GM19452 (cell line): ENCODE data around the gene SLC1A3.

Experiments
- ATAC-seq: cut with Tn5 transposase; IDR thresholded peaks from one replicate; pipeline ENCODE4 v1.9.1; 2021; ENCODE audit not compliant: unreplicated experiment

The SLC1A3 gene

DNA sequence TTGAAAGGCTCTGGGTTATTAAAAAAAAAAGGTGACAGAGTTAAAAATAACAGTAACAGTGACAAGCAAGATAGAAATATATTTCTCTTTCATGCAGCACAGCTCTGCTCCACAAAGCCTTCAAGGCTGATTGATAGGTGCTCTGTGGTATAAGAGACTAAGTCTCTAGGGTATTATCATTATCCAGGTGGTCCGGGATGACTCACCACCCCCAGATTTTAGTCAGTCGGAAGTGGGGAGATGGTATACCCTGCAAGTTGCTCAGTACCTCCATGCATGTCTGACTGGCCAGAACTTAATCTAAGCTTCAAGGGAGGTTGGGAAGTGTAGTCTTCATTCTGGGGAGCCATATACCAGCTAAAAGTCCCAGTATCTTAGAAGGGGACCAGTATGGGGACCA lies 76.1 kb downstream of the SLC1A3 start:
- ATAC-seq: no peak

DNA sequence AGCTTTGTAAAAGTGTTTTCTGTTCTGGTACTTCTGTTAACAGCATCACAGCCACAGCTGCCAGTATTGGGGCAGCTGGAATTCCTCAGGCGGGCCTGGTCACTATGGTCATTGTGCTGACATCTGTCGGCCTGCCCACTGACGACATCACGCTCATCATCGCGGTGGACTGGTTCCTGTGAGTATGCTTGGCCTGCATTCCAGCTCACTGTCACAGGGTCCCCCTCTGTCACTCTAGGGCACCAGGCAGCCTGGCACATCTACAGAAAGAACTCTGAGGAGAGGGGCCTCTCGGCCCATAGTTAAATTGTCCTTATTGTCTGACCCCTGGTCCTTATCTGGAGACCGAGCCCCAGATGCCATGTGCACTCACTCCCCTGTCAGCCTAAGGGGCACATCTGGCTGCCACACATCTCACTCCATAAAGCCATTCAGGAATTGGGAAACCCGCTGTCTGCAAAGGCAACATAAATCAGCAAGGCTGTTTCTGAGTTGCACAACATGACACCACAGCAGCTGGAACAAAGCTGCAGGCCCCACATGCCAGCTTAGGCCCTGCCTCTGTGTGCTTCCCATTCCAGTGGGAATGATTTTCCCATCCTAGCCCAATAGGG lies 77.5 kb downstream of the SLC1A3 start:
- no peak for ATAC-seq

DNA sequence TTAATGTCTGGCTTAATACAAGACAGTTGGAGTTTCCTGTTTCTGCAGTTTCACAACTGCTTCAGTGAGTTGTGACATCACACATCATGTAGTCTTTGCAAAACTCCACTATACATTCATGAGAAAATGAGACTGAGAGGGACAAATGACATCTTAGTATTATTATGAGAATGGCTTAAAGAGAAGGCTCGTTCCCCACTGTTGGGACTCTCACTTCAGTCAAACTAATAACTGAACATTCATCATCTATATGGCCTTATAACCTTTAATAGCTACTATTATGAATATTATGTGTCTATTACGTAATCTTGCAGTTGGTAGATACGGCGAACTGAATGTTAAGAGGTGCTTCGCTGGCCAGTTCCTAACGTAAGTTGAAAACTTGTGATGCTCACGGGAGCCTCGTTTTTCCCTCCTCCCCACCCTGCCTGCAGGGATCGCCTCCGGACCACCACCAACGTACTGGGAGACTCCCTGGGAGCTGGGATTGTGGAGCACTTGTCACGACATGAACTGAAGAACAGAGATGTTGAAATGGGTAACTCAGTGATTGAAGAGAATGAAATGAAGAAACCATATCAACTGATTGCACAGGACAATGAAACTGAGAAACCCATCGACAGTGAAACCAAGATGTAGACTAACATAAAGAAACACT lies 79.4 kb downstream of the SLC1A3 start:
- peak; percentile 34 for ATAC-seq

DNA sequence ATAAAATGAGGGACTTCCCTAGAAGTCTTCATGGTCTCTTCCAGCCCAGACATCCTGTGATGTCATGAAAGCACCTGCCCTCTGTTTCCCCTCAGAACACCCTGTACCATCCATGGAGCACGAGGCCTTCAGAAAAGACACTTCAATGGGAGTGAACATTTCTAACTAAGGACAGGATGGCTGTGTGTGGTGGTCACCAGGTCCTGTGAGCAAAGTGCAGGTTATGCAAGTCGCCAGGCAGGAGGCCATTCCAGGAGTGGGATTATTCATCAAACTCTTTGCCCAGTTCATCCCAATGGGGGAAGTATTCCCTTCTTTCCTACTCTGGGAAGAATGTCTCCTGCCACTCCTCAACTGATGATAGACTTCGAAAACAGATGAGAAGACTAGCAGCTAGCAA lies 80.5 kb downstream of the SLC1A3 start:
- no peak for ATAC-seq

DNA sequence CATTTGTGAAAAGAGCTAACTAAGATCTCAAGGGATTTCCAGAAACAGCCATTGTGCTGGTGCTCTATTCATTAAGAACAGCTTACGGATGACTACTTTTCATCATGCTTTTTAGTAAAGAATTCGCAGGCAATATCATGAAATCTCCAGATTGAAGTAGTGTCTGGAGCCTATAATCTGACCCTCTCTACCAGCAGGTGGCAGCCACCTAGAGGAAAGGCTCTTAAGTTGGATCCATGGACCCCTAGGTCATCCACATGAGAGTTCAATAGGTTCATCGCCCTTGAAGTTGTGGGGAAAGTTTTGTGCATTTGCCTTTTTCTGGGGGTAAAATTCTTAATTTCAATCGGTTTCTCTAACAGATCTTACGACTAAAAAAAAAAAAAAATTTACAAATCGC lies 82.3 kb downstream of the SLC1A3 start:
- no peak for ATAC-seq

DNA sequence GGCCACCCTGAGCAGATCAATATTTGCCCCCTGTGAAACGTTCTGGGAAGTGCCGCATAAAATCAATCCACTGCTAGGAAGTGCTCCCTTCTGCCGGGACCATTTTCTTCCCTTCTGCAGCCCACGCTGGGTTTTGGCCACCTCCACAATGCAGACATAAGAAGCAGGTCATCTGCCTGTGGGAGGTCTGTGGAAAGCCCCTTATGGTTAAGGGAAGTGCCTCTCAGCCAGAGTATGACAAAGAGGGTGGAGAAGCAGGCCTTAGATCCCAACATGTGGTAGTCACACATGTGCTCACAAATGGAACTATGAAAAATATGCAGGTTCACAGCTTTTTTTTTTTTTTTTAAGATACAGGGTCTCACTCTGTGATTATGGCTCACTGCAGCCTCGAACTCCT lies 82.8 kb downstream of the SLC1A3 start:
- no peak for ATAC-seq

DNA sequence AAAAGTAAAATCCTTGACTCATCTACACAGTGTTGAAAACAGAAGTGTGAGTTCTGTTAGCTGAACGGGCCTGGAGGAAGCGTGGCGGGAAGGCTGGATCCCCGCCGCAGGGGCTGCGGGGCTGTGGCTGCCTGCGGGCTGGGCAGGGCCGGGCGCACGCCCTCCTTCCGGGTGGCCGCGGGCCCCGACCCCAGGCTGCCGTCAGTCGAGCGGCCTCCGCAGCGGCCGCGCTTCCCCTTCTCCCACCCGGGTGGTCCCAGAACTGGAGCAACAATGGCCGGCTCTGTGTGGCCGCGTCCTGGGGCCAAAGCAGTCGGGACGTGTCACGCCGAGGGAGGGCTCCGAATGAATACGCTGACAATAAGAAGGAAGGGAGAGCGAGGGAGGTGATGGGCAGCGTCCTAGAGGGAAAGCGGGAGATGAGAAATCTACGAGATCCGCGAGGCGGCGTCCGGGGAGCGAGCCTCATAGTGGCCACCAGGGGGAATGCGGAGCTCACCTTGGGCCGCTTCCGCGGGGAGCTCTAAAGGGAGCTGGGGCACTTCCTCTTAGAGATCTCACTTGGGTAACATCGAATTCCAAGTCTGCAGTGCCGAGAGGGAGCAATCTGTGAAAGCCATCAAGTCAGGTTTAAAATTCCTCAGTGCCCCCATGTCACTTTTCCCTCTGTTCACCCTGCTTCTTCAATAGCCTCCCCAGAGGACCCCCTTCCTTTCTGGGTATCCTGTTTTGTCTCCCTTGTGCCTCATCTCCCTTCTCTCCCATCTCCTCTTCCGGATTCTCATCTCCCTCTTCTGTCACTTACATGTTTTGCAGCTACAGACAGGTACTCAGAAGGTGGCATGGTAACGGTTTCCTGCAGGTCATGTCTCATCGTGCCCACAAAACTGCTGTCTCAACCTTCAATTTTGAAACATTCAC lies 83.9 kb downstream of the SLC1A3 start:
- peak; percentile 79 for ATAC-seq

DNA sequence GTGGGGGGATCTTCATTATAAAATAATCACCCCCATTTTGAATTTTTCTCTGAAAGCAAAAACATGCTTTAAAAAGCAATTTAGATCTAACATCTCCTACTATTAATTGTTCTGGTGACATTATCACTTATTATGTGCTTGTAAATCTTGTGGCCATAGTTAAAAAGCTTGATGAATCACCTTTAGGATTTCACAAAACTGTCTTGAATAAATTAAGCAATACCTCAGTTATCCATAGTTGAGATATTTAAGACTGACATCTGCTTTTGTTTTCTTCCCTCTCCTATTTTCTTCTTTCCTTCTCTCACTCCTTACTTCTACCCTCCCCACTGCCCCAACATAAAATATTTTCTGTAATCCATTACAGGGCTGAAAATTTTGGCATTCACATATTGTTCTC lies 84.8 kb downstream of the SLC1A3 start:
- no peak for ATAC-seq

DNA sequence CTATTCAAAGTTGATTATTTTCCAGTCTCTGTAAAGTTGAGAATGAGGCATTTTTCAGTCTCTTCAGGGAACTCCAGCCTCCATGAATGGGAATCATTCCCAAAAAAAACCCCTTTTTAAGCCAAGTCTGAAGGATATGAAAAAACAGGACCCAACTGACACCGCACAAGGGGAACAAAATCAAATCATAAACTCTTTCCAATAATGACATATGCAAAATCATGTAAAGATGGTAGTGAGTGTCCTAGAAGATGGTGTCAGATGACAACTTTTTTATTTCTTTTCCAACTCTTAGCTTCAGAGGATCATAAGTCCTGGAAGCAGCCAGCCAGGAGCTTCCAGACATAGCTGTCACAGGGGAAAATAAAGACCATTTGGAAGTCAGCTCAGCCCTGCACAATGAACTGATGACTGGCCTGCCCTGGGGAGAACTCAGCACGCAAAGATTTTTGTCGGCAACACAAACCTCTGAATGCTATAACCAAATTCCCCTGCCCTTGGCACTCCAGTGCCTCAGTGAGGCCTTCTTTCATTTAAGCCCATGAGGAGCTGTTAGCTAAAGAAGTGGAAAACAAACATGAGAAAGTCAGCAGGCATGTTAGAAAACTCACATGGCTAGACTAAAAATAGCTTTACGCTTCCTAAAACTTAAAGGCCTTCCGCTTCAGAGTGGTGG lies 85.4 kb downstream of the SLC1A3 start:
- no peak for ATAC-seq

DNA sequence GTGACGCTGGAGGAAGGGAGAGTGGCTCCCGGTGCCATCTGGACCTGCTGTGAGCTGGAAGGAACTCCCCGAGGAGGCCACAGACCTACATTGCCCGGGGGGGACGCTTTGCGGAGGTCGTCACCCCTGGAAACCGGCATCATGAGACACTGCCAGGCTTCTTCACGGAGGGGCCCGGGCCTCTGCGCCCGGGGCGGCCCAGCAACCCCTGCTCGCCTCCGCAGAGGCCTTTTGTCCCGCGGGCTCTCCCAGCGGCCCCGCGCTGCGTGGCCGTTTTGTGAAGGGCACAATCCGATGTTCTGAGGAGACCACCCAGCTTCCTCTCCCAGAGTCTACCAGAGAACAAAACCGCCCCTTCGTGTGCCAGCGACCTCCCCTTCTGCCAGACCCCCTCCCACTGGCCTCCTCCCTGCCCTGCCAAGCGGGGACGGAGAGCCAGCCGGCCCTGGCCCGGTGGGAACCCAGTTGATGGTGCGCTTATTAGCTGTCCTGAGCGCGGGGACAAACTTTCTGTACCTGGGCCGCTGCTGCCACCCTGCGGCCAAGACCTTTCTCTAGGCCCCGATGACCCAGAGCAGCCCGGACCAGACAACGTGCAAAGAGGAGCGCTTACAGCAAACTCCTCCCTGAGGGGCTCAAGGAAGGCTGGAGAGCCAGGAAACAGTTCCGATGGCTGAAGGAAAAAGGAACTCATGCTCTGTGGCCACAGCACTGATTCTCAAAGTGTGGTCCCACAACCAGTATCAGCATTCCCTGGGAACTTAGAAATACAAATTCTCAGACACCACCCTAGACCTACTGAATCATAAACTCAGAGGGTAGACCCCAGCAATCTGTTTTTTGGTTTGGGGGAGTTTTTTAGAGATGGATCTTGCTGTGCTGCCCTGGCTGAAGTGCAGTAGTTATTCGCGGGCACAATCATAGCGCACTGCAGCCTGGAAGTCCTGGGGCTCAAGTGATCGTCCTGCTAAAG lies 86.7 kb downstream of the SLC1A3 start:
- ATAC-seq: peak; percentile 59

DNA sequence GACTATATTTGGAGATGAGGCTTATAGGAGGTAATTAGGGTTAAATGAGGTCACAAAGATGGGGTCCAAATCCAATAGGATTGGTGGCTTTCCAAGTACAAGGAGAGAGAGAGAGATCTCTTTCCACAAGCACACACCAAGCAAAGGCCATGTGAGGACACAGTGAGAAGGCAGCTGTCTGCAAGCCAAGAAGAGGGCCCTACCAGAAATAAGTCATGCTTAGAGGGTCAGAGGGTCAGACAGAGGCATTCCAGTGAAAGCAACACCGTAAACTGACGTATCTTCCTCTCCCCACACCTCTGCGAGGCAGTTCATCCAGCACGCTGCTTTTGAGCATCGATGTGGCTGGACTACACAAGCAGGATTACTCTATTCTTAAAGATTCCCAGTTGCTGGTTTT lies 87.9 kb downstream of the SLC1A3 start:
- ATAC-seq: no peak

DNA sequence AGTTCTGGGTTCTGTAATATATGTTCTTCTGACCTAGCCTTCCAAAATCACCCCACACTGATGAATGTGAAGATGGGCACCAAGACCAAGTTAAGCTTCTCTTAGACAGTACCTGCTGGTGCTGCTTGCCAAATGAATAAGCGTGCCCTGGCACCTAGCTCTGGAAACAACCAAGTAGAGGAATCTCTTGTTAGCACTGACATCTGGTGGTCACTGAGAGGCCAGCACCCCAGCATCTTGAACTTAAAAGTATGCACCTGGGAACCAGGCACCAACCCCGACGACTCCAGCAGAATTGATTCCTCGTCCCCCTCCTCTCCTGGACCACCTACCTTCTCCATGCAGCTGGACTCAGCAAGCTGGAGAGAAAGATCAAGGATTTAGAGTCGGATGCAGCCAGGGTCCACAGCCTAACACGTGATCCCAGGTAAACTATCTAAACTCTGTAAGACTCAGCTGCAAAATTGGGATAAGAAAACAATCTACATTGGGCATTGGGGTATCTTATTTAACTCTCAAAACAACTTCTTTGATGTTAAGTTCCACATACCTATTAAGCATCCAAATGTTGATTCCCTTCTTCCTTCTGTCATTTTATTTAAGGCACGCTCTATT lies 89.8 kb downstream of the SLC1A3 start:
- peak; percentile 39 for ATAC-seq

DNA sequence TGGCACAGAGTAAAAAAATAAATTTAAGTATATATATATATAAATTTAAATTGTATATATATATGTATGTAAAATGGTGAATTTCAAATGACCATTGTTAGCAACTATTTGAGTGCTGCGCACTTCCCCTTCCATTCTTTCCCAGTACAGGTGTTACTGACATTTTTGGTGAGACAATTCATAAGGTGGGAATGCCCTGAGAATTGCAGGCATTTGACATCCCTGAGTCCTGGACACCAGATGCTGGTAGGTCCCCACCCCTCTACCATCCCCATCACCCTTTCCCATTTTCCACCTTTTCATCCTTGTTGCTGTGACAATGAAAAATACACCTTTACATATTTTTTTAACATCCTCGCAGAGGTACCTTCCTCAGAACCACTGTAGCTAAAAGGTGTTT lies 91.6 kb downstream of the SLC1A3 start:
- ATAC-seq: no peak

DNA sequence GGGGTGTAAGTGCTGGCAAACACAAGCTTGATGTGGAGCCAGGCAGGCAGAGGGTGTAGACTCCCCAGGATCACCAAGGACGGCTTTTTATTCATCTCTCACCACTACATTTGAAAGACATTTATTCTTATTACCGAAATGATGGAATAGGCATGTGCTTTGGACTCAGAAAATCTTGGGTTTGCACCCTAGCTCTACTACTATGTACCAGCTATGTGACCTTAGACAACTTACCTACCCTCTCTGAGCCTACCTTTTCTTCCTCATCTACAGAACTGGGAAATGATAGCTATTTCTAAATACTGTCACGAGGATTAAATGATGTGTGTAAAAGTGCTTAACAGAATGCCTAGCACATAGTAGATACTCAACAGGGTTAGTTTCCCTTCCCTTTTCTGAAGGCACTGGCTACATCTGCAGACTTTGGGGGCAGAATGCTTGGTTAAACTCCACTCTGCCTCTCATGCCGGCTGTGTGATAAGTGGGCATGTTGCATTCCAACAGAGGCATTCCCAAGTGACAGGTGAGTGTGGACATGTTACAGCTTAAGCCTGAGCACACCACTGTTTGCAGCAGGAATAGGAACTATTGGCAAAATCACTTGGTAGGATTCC lies 94.8 kb downstream of the SLC1A3 start:
- peak; percentile 95 for ATAC-seq

DNA sequence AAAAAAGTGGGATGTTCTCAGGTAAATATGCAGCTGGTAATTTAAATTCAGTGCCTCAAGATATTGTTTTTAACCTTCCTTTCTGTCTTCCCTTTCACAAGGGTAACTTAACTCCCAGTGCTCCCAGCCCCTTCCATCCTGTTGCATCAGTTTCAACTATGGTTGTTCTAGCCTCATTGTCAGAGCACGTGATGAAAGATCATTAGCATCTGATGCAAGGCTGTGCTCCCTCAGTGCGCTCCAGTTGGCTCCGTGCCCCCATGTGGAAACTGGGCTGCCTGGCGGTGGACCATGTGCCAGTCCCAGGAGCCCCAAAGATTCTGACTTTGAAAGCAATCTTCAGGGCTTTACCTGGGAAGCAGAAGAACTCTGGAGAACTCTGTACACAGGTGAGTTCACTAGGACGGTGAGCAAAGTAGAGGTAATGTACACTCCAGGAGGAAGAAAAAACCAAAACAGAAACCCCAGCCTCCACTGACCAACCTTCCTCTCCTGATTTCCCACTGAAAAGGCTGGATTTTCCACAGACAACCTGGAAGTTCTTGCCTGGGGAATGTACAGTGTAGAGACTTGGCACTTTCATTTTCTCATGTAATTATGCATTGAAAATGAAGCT lies 96.9 kb downstream of the SLC1A3 start:
- no peak for ATAC-seq

DNA sequence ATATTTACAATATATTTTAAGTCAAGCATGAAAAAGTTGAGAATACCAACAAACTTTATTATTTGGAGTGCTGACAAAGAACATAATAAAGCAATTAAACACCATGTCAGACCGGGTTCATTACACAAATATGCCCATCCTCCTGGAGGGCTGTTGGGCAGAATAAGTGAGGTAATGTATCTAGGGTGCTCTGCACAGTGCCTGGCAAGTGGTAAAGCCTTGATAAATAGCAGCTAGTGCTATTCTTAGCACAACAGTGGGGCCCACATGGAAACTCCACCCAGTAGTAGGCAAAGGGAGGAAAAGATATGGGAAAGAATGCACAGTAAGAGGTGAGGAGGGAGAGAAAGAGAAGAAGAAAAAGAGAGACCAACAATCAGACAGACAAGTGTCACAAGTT lies 97.7 kb downstream of the SLC1A3 start:
- ATAC-seq: no peak

DNA sequence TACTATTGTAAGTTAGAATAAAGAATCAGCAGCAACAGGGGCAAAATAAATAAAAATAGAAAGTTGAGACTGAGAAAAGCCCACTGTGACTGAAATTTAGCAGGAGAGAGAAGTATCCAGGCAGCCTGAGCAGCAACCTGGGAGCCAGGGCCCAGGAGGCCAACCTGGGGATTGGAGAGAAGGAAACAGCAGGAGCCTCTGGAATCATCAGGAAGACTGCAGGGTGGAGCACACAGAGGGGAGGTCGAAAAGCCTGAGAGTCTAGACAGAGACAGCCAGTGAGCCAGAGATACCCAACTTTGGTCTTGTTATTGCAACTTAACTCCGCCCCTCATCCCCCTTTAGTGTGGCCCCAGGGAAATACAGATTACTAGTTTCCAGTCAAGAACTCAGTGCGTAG lies 98.6 kb downstream of the SLC1A3 start:
- ATAC-seq: no peak

DNA sequence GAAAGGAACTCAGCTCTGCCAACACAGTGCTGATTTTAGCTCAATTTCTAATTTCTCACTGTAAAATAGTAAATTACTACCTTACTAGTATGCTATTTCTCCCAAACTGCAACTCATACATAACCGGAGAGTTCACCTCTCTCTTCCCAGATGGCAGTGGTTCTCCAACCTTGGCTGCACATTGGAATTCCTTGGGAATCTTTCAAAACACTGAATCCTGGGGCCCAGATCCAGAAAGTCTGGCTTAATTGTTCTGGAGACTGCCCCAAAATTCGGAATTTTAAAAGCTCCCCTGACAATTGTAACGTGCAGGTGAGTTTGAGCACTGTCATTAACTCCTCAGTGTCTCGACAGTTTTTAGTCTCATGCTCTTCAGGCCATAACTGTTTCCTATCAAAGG lies 100.3 kb downstream of the SLC1A3 start:
- ATAC-seq: no peak

DNA sequence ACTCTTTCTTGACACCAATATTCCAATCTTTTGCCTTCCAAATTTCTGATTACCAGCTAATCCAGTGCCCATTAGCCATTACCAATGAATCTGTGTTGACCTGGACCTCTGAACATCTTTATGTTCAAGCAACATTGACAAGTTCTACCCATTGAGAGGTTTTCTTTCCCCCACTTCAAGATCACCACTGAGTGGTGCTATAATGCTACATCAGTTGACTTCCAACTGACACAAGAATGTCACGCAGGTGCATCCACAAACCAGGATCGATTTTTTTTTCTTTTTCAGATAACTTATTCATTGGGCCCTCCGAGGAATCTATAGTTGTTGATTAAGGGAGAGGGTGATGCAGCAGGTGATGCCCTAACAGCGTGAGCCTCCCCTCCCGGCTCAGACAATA lies 102.6 kb downstream of the SLC1A3 start:
- ATAC-seq: no peak
